GM18909 (cell line): ENCODE results near the gene LTF.
"Not testable (repeated sequence)": the region's sequence is repeated elsewhere in the genome, so short reads cannot be mapped to it uniquely, and the experiment has no call there.

Experiments
- ATAC-seq: cut with Tn5 transposase; IDR thresholded peaks from one replicate; pipeline ENCODE4 v1.9.1; 2021; ENCODE audit warnings: mild to moderate bottlenecking; ENCODE audit not compliant: unreplicated experiment, poor library complexity

The LTF gene

DNA sequence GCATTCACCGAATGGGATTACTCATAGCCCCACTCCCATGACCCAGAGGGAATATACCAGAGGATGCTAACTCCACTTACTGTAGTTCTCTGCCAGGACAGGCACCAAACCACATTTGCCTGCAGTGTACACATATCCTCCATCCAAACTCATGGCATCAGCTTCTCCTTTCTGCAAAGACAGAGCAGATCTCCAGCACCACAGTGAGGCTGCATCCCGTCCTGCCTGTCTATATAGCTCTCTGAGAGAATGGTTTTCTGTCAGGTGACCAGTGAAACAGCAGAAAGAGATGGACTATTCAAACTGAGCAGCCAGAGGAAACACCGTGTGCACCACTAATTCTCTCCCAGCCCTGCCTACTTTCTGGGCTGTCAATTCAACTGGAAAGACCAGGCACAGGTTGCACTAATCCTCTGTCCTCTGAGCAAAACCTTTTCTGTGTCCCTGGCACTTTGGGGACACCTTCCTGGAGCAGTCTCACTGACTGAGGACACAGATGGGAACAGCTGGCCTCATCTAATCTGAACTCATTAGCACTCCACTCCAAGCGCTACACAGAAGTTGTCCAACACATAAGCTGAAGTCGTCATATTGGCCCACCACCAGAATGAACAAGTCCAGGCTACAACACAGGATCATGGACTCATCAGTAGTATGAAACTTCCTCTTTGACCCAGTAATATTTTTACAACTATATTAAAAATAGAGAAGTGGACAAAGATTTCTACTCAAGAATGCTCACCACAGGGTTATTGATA lies 17.3 kb downstream of the LTF start:
- no peak for ATAC-seq

DNA sequence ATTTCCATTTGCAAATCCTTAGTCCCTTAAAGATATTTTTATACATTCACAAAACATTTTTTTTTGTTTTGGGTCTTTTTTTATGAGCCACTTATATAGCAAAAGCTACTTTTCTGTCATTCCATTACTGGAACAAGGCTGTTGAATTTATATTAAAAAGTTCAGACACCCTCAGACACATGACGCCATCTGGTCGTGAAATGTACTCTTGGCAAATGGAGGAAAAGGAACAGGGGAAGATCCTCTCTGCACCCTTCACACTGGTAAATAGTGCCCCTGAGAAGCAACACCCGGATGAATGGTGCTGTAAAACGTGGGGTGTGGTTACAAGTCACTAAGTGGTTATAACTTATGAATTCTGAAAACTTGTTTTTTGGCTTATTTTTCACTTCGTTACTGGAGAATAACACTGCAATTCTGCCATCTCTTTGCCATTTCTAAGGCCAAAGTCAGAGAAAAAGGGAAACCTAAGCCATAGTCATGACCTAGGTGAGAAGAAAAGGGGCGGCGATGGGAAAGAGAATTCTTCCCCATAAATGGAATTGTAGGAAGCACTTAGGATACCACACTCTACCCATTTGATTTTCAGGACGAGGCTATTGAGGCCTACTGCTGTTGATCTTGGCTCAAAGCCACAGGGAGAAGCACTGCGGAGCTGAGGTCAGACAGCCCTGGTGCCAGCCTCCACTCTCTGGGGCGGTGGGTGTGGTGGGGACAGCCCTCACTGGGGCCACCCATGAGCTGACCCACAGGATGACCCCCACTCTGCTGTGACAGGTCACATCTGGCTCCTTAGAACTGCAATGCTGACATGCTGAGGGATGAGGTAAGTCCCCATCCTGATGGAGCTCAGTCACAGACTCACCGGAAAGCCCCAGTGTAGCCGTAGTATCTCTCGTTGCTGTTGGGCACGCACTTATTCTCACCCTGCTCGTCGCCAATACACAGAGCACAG lies 21.9 kb downstream of the LTF start:
- ATAC-seq, result no peak

DNA sequence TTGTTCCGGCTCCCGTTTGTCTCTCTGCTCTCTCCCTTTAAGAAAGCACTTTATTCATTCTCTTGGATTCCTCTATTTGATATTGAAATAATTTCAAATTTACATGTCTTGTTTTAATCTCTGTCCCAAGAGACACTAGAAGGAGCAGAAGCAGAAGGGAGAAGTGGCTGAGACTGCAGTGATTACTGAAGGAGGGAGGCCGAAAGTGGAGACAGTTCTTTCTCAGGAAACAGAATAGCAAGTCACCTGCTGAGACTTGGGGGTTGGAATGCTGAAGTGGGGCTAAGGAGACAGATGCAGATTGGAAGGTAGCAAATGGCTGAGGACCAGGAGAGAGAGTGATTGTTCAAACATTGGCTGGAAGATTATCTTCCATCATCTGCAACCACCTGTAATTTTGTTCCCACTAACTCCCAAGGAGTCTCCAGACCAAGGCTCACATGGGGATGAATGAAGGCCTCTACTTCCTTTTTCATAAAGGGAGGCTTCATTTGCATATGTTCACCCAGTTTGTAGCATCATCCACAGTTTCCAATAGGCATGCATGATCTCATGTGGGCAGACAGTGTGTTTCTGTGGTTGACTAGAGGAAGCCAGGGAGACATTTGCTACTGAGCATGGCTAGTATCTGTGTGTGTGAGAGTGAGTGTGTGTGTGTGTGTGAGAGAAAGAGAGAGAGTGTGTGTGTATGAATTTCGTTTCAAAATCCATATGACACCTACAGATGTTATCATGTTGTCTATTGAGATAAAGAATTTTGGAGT lies 24.0 kb downstream of the LTF start:
- no peak for ATAC-seq

DNA sequence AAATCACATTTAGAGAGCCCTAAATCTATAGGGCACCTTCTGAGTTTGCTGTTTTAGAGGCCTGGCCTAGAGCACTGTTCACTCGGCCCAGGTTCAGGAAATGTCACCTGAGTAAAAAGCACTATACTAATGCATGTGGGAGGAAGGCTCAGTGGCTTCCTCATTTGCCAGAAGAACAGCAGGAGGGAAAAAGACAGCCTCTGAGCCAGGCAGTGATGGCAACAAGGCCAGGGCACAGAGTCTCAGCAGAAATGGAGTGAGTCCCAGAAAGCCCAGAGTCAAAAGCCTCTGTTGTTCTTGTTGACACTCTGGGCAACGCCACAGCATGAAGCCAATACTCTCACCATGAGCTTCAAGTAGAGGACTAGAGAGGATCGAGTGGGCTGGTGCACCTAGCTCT lies 25.9 kb downstream of the LTF start:
- ATAC-seq, result no peak

DNA sequence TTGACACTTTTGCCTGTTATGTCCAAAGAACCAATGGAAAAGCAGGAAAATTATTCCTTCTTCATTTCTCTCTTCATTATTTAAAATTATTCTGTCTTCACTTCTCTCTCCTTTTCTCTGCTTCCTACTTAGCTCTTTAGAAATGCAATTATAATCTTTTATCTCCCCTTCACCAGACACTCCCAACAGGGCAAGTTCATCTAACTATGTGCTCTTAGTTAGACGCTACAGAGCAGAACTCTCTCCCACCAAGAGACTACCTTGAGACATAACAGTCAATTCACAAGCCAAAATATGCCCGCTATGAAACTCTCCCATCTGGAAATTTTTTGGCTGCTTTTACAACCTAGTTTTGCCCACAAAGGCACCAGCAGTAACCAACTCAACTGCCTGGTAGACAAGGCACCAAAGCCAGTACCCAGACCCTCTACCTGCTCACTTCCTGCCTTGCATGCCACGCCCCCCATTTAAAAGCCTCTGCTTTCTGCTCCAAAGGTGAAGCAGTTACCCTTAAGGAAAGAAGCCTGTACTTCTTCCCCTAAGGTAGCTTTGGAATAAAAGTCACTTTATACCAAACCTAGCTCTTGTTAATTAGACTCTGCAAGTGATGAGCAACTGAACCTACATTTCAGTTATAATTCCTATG lies 29.5 kb downstream of the LTF start:
- no peak for ATAC-seq

DNA sequence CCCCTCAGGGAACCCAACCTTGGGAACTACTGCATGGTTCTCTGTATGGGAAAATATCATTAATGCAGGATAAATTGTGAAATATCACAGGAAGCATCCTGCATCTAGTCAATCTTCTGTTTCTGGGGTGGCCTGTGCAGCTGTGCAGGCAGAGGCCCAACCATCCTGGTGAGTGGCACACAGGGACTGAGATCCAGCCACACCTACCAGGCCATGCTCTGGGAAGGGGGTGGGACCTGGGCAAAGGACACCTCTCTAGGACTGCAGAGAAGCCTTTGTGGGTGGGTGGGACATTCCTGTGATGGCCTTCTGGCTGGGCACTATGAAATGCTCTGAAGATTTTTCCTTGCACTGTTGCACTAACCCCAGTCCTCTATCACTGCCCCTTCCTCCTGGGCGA lies 30.9 kb downstream of the LTF start:
- no peak for ATAC-seq

DNA sequence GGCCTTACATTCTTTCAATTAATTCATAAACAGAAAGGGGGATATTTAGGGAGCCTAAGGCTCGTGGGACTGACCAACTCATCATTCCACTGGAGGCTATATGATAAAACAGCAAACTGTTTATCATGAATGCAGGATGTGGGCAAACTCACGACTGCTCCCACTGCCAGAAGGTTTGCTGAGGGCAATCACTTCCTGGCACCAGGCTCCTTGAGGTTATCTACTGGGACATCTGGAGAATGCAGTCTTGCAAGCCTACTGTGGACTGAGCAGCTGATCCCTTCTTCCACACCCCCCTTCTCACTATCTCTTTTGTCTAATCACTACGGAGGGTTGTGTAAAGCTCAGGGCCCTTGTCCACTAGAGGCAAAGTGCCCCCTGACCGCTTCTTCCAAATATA lies 31.6 kb downstream of the LTF start:
- ATAC-seq, result not testable (repeated sequence)

DNA sequence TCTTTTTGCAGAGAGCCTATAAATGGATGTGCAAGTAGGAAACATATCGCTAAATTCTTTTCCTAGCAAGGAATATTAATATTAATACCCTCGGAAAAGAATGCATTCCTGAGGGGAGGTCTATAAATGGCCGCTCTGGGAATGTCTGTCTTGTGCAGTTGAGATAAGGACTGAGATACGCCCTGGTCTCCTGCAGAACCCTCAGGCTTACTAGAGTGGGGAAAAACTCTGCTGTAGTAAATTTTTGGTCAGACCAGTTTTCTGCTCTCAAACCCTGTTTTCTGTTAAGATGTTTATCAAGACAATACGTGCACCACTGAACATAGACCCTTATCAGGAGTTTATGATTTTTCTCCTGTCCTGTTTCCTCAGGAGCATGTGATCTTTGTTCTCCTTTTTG lies 32.8 kb downstream of the LTF start:
- ATAC-seq, result not testable (repeated sequence)

DNA sequence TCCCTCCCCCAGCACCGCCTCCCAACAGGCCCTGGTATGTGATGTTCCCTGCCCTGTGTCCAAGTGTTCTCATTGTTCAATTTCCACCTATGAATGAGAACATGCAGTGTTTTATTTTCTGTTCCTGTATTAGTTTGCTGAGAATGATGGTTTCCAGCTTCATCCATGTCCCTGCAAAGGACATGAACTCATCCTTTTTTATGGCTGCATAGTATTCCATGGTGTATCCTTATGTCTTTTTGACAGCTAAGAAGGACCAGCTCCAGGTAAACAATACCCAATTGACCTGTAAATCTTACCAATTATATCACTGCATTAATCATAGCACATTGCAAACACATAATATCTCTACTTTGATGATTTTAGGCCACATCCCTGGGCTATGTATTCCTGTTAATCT lies 33.8 kb downstream of the LTF start:
- not testable (repeated sequence) for ATAC-seq

DNA sequence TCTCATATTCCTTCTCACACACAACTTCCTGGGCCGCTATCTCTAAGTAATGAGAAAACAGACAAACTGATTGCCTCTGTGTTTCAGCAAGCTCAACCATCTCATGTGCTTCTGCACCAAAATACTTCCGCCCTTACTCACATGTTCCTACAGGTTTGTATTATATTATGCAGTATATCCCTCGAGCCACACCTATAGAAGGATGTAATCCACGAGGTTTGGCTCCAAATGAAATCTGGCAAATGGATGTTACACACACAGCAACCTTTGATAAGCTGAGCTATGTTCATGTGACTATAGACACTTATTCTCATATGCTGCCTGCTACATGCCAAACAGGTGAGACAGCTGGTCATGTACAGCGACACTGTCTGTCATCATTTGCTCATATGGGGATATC lies 35.0 kb downstream of the LTF start:
- ATAC-seq, result no peak

DNA sequence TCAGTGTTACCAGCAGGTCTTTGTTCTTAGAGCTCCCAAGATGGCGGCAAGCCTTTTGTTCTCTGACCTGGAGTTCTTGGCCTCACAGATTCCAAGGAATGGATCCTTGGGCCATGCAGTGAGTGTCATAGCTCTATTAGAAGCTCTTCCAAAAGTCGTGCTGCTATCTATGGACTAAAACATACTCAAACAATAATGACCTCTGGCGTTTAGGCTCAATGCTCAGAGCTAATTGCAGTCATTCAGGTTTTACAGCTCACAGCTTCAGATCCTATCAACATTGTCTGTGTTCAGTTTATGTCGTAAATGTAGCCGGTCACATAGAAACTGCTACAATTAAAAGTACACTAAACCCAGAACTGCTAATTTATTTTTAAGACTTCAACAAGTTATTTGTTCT lies 35.5 kb downstream of the LTF start:
- ATAC-seq, result no peak

DNA sequence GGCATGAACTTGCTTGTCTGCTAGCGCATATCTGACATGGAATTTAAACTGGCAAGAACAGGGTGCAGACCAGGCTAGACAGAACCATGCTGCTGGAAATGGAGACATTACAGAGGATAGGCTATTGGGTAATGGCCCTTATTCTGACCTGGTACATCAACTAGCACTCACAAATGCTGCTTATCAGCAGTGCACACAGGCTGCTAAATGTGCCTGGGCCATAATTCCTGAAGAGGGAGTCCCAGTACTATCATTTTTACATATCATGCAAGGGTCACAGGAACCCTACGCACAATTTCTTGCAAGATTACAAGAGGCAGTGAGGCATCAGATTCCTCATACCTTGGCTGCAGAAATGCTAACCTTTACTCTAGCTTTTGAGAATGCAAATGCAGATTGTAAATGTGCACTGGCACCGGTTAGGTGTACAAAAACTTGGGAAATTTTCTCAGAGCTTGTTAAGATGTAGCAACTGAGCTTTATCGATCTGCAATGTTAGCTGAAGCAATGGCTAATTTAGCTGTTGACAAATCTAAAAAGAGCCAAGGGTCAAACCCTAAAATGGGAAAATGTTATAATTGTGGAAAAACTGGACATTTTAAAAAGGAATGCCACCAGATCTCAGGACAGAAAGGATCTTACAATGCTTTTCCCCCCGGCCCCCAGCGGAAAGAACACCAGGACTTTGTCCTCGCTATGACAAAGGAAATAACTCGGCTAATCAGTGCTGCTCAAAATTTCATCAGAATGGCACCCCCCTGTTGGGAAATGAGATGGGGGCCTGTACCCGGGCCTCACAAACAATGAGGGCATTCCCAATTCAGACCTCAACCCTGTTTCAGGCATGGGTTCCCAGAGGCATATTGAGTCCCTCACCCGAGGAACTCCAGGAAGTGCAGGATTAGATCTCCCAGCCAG lies 36.5 kb downstream of the LTF start:
- ATAC-seq, result no peak

DNA sequence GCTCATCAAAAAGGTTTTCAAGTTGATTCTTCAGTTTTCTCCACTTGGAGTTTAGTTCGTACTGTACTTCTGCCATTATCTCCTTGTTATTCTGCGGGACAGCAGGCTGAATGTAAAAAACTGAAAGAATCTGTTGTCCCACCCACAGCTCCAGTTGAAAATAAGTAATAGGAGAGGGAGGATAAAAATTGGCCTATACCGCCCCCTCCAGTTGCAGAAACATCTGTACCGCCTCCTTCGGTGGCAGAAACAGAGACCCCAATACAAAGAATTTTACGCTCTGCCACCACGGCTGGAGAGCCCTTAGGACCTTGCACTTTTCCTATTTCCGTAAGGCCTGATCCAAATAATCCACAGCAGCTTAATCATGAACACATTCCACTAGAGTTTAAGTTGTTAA lies 37.3 kb downstream of the LTF start:
- ATAC-seq, result not testable (repeated sequence)

DNA sequence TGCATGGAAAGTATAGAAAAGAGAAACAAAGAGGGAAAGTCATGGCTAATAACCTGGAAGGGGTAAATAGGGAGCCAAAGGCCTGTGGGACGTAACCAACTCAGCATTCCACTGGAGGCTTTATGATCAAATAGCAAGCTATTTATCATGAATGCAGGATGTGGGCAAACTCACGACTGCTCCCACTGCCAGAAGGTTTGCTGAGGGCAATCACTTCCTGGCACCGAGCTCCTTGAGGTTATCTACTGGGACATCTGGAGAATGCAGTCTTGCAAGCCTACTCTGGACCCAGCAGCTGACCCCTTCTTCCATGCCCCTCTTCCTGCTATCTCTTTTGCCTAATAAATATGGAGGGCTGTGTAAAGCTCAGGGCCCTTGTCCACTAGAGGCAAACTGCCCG lies 38.2 kb downstream of the LTF start:
- ATAC-seq, result not testable (repeated sequence)

DNA sequence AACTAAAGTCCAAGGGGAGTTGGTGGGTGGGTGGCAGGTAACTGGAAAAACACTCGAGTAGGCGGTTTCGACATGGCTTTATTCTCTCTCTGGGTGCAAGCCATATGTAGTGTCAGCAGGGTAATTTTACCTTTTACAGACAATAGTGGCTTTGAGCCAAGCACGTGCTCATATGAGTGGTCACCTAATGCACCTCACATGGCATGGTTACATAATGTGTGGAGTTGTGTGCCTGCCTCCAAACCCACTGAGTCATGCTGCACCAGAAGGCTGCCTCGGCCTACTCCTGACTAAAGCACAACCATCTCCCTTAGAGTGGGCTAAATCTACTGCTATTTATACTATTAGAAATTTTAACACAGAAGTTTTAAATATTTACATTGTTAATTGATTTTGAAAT lies 41.1 kb downstream of the LTF start:
- no peak for ATAC-seq

DNA sequence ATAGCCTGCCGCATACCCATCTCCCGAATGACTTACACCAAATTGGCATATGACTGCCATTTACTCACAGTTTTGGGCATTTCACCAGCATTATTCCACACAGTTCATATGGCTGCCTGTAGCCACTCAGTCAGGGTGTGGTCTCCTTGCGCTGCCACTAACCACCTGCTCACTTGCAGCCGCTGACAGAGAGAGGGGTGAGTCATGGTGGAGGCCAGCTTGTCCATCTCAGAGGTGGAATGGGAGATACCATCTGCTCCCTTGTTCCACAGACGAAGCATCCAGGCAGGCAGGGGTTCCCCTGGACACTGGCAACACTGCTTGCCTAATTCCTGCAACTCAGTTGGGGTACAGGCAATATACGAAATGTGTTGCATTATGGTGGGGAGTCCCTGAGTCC lies 42.1 kb downstream of the LTF start:
- ATAC-seq, result no peak

DNA sequence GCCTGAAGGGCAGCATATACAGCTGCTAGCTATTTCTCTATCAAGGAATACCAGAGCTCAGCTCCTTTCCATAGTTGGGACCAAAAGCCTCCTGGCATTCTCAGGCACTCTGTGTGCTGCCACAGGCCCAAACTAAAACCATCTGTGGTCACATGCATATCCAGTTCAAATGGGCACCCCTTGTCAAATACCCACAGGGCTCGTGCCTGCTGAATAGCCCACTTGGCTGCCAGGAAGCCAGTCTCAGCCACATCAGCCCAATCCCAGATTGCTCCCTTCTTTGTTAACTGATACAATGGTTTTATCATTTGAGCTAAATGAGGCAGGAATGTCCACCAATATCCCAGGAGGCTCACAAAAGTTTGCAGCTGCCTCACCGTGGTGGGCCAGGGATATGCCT lies 43.8 kb downstream of the LTF start:
- no peak for ATAC-seq

DNA sequence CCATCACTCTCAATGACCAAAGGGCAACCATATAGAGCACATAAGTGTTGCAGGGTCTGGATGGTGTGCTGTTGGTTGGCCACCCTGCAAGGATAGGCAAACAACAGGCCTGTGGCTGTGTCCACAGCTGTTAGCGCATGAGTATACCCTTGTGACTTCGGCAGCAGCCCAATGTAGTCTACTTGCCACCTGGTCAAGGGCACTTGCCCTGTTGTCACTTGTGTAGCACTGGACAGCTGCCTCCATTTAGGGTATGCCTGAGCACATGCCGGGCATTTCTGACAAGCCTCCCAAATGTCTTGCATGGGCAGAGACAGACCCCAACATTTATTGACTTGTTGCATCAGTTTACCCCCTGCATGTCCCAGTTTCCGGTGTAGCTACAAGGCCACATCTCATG lies 44.9 kb downstream of the LTF start:
- no peak for ATAC-seq

DNA sequence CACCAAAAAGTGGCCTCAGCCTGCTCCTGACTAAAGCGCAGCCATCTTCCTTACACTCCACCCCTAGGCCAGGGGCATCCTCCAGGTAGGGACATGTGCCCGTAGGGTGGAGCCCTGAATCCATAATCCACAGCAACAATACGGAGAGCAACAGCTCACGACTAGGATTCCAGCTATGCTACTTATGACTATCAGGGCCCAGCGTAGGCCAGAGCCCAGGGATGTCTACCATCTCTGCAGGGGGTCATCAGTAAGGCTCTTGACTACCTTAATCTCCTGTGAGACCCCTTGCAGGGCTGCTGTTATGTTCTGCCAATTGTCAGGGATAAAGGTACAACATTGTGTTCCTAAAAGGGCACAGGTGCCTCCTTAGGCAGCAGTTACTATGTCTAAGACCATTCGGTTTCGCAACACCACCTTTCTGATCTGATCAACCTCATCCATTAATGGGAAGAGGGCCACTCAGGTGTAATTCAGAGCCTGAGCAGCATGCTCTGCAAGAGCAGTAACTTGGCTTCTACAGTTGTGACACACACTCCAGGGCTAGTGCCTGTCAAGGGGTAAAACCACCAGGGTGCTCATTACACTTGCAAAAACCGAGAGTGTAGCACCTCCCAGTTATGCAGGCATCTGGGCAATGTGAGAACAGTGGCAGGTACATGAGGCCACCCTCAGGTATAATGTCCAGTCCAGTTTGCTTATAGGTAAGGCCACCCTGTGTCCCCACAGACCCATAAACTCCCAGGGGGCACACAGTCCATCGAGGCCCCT lies 46.7 kb downstream of the LTF start:
- ATAC-seq, result no peak
